SK-N-SH treated with all-trans-retinoic acid at 6 μM for 48 hours (cell line): ENCODE data around the gene CALN1.

ENCODE experiments used
- ATAC-seq: fragments of 200-7000 bp; cut with Tn5 transposase; 3 replicates; pipeline ENCODE4 v1.9.1; 2020; ENCODE audit warnings: mild to moderate bottlenecking, moderate library complexity
- ARNTL ChIP-seq: fragments of 450-650 bp; formaldehyde crosslinking; IDR thresholded peaks from 2 replicates; pipeline ENCODE4 v1.5.0; 2020; ENCODE audit warnings: low read depth, mild to moderate bottlenecking, moderate library complexity, borderline replicate concordance
- CSDC2 ChIP-seq: fragments of 250-450 bp; sonication (Bioruptor Pico); IDR thresholded peaks from 2 replicates; pipeline ENCODE4 v1.5.0; 2020; ENCODE audit warnings: mild to moderate bottlenecking, moderate library complexity
- CSRNP3 ChIP-seq: fragments of 250-450 bp; sonication (Bioruptor Pico); IDR thresholded peaks from 2 replicates; pipeline ENCODE4 v1.5.1; 2021; ENCODE audit warnings: mild to moderate bottlenecking, moderate library complexity
- ESRRG ChIP-seq: fragments of 250-450 bp; sonication (Bioruptor Pico); IDR thresholded peaks from 2 replicates; pipeline ENCODE4 v1.6.1; 2021; ENCODE audit warnings: mild to moderate bottlenecking
- GLIS3 ChIP-seq: fragments of 250-450 bp; sonication (Bioruptor Pico); IDR thresholded peaks from 2 replicates; pipeline ENCODE4 v1.5.0; 2020; ENCODE audit warnings: mild to moderate bottlenecking, moderate library complexity
- ISL1 ChIP-seq: fragments of 250-450 bp; sonication (Bioruptor Pico); IDR thresholded peaks from 2 replicates; pipeline ENCODE4 v2.1.2; 2022; ENCODE audit warnings: mild to moderate bottlenecking, moderate library complexity
- OSR1 ChIP-seq: fragments of 250-450 bp; sonication (Bioruptor Pico); IDR thresholded peaks from 2 replicates; pipeline ENCODE4 v1.8.0; 2022; ENCODE audit warnings: moderate library complexity, mild to moderate bottlenecking, inconsistent platforms
- PPARA ChIP-seq: fragments of 250-450 bp; sonication (Bioruptor Pico); IDR thresholded peaks from 2 replicates; pipeline ENCODE4 v1.5.0; 2020; ENCODE audit warnings: mild to moderate bottlenecking, borderline replicate concordance
- RARB ChIP-seq: fragments of 250-450 bp; sonication (Bioruptor Pico); IDR thresholded peaks from 2 replicates; pipeline ENCODE4 v1.8.0; 2021; ENCODE audit warnings: mild to moderate bottlenecking, moderate library complexity
- SNAI2 ChIP-seq: fragments of 250-450 bp; sonication (Bioruptor Pico); IDR thresholded peaks from 2 replicates; pipeline ENCODE4 v1.5.0; 2020; ENCODE audit warnings: mild to moderate bottlenecking, moderate library complexity
- TOX ChIP-seq: fragments of 250-450 bp; sonication (Bioruptor Pico); IDR thresholded peaks from 2 replicates; pipeline ENCODE4 v1.8.0; 2021; ENCODE audit warnings: mild to moderate bottlenecking, moderate library complexity, borderline replicate concordance
- ZC3H10 ChIP-seq: fragments of 250-450 bp; sonication (Bioruptor Pico); IDR thresholded peaks from 2 replicates; pipeline ENCODE4 v1.5.1; 2021; ENCODE audit warnings: mild to moderate bottlenecking, moderate library complexity
- ZFP3 ChIP-seq: fragments of 250-450 bp; sonication (Bioruptor Pico); IDR thresholded peaks from 2 replicates; pipeline ENCODE4 v1.5.0; 2020; ENCODE audit warnings: mild to moderate bottlenecking, moderate library complexity
- ZFP30 ChIP-seq: fragments of 450-650 bp; formaldehyde crosslinking; IDR thresholded peaks from 2 replicates; pipeline ENCODE4 v1.5.0; 2022; ENCODE audit warnings: mild to moderate bottlenecking, moderate library complexity
- ZNF70 ChIP-seq: fragments of 450-650 bp; formaldehyde crosslinking; IDR thresholded peaks from 2 replicates; pipeline ENCODE4 v1.5.0; 2020; ENCODE audit warnings: mild to moderate bottlenecking, moderate library complexity
- ZNF8 ChIP-seq: fragments of 450-650 bp; formaldehyde crosslinking; IDR thresholded peaks from 2 replicates; pipeline ENCODE4 v1.5.0; 2020; ENCODE audit warnings: mild to moderate bottlenecking, moderate library complexity
- TF ChIP-seq, protein P1 (sequence below): fragments of 250-450 bp; sonication (Bioruptor Pico); IDR thresholded peaks from 2 replicates; pipeline ENCODE4 v1.8.0; 2021; ENCODE audit warnings: low read depth, mild to moderate bottlenecking, moderate library complexity, borderline replicate concordance
- TF ChIP-seq, protein P2 (sequence below): fragments of 250-450 bp; sonication (Bioruptor Pico); IDR thresholded peaks from 2 replicates; pipeline ENCODE4 v1.5.1; 2020; ENCODE audit warnings: low read depth, mild to moderate bottlenecking, moderate library complexity
- TF ChIP-seq, protein P3 (sequence below): fragments of 250-450 bp; sonication (Bioruptor Pico); IDR thresholded peaks from 2 replicates; pipeline ENCODE4 v1.5.0; 2020; ENCODE audit warnings: mild to moderate bottlenecking, moderate library complexity
- TF ChIP-seq, protein P4 (sequence below): fragments of 250-450 bp; sonication (Bioruptor Pico); IDR thresholded peaks from 2 replicates; pipeline ENCODE4 v1.8.0; 2020; ENCODE audit warnings: mild to moderate bottlenecking, moderate library complexity, borderline replicate concordance

Gene CALN1

GRCh38 chr7:71854546-71855397 is 557.4 kb downstream of the CALN1 start:
- TF ChIP-seq ZC3H10 (CRISPR knock-in tag) (no peak), OSR1 (CRISPR knock-in tag) (no peak), ISL1 (CRISPR knock-in tag) (no peak), ZNF8 (CRISPR knock-in tag) (no peak), RARB (CRISPR knock-in tag) (no peak), ARNTL (CRISPR knock-in tag) (no peak), ESRRG (CRISPR knock-in tag) (no peak), CSDC2 (CRISPR knock-in tag) (no peak), TOX (CRISPR knock-in tag) (no peak), CSRNP3 (CRISPR knock-in tag) (no peak), GLIS3 (CRISPR knock-in tag) (no peak), SNAI2 (CRISPR knock-in tag) (no peak)
- TF ChIP-seq, protein P1, sequence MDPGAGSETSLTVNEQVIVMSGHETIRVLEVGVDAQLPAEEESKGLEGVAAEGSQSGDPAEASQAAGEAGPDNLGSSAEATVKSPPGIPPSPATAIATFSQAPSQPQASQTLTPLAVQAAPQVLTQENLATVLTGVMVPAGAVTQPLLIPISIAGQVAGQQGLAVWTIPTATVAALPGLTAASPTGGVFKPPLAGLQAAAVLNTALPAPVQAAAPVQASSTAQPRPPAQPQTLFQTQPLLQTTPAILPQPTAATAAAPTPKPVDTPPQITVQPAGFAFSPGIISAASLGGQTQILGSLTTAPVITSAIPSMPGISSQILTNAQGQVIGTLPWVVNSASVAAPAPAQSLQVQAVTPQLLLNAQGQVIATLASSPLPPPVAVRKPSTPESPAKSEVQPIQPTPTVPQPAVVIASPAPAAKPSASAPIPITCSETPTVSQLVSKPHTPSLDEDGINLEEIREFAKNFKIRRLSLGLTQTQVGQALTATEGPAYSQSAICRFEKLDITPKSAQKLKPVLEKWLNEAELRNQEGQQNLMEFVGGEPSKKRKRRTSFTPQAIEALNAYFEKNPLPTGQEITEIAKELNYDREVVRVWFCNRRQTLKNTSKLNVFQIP (CRISPR knock-in tag): no peak
- TF ChIP-seq, protein P2, sequence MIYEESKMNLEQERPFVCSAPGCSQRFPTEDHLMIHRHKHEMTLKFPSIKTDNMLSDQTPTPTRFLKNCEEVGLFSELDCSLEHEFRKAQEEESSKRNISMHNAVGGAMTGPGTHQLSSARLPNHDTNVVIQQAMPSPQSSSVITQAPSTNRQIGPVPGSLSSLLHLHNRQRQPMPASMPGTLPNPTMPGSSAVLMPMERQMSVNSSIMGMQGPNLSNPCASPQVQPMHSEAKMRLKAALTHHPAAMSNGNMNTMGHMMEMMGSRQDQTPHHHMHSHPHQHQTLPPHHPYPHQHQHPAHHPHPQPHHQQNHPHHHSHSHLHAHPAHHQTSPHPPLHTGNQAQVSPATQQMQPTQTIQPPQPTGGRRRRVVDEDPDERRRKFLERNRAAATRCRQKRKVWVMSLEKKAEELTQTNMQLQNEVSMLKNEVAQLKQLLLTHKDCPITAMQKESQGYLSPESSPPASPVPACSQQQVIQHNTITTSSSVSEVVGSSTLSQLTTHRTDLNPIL (CRISPR knock-in tag): no peak
- TF ChIP-seq, protein P3, sequence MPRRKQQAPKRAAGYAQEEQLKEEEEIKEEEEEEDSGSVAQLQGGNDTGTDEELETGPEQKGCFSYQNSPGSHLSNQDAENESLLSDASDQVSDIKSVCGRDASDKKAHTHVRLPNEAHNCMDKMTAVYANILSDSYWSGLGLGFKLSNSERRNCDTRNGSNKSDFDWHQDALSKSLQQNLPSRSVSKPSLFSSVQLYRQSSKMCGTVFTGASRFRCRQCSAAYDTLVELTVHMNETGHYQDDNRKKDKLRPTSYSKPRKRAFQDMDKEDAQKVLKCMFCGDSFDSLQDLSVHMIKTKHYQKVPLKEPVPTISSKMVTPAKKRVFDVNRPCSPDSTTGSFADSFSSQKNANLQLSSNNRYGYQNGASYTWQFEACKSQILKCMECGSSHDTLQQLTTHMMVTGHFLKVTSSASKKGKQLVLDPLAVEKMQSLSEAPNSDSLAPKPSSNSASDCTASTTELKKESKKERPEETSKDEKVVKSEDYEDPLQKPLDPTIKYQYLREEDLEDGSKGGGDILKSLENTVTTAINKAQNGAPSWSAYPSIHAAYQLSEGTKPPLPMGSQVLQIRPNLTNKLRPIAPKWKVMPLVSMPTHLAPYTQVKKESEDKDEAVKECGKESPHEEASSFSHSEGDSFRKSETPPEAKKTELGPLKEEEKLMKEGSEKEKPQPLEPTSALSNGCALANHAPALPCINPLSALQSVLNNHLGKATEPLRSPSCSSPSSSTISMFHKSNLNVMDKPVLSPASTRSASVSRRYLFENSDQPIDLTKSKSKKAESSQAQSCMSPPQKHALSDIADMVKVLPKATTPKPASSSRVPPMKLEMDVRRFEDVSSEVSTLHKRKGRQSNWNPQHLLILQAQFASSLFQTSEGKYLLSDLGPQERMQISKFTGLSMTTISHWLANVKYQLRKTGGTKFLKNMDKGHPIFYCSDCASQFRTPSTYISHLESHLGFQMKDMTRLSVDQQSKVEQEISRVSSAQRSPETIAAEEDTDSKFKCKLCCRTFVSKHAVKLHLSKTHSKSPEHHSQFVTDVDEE (CRISPR knock-in tag): no peak
- TF ChIP-seq, protein P4, sequence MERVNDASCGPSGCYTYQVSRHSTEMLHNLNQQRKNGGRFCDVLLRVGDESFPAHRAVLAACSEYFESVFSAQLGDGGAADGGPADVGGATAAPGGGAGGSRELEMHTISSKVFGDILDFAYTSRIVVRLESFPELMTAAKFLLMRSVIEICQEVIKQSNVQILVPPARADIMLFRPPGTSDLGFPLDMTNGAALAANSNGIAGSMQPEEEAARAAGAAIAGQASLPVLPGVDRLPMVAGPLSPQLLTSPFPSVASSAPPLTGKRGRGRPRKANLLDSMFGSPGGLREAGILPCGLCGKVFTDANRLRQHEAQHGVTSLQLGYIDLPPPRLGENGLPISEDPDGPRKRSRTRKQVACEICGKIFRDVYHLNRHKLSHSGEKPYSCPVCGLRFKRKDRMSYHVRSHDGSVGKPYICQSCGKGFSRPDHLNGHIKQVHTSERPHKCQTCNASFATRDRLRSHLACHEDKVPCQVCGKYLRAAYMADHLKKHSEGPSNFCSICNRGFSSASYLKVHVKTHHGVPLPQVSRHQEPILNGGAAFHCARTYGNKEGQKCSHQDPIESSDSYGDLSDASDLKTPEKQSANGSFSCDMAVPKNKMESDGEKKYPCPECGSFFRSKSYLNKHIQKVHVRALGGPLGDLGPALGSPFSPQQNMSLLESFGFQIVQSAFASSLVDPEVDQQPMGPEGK (CRISPR knock-in tag): no peak
- TF ChIP-seq, all 23 proteins: peak for 0
- no peak for ATAC-seq

DNA sequence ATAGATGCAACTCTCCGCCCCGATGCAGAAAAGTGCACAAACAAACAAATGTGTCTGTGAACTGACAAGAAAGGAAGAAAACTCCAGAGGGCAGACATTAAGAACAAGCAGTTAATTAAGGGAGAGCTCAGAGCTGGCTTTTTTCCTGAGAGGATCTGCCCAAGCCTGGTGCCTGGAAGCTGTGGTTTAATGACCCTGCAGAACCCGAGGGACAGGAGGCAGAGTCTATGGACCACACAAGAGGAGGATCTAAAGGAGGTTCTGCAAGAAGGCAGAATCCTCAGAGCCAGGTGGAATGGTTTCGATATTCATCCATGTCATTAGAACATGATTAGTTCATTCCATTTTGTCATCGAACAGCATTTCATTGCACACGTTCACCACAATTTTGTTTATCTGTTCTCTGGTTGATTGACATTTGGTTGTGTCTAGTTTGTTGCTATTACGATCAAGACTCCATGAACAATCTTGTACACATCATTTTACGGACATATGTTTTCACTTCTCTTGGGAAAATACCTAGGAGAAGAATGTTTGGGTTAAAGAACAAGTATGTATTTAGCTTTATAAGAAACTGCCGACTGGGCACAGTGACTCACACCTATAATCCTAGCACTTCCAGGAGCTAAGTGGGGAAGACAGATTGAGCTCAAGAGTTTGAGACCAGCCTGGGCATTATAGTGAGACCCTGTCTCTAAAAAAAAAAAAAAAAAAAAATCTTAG is 560.2 kb downstream of the CALN1 start:
- ATAC-seq: no peak
- TF ChIP-seq GLIS3 (CRISPR knock-in tag): no peak
- TF ChIP-seq, protein P1 (CRISPR knock-in tag): no peak
- no peak for TF ChIP-seq SNAI2 (CRISPR knock-in tag)
- no peak for TF ChIP-seq ZFP3 (CRISPR knock-in tag)
- TF ChIP-seq, protein P4 (CRISPR knock-in tag): no peak
- no peak for TF ChIP-seq TOX (CRISPR knock-in tag)
- TF ChIP-seq ZFP30 (CRISPR knock-in tag): no peak
- TF ChIP-seq ESRRG (CRISPR knock-in tag): no peak
- no peak for TF ChIP-seq ZNF70 (CRISPR knock-in tag)
- no peak for TF ChIP-seq ZC3H10 (CRISPR knock-in tag)
- no peak for TF ChIP-seq CSDC2 (CRISPR knock-in tag)
- TF ChIP-seq PPARA (CRISPR knock-in tag): no peak
- TF ChIP-seq, all 23 proteins: peak for 0
